ENCODE measurements around the gene B3GAT3. TPM values are rescaled to one million over a fixed set of nuclear protein-coding genes. Genes with fewer than 3 reads are reported as not detected.

B3GAT3 gene
- total and polyA plus RNA-seq, 2 donors from 2014 or later, result 50.6 to 66.2 TPM

DNA sequence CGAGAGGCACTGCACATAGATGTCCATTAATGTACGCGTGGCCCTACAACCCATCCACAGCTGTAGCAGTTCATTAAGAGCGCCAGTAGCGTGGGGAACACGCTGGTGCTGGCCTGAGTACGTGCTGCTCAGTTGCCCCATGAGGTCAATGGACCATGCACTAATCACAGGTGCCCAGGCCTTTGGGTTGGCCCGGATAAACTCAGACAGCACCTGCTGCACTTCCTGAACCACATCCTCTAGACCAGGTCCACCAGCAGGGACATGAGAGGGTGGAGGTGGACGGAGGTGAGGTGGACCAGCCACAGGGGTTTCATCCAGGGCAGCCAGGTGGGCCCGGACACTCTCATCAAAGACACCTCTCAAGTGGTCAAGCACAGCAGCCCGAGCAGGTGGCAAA, 27.7 kb upstream of the B3GAT3 start:
- H3K36me3 ChIP-seq (ENCODE audit: control insufficient read depth in 2 of 3, insufficient read depth in 3 of 3, low read length in 3 of 3), result peaks cover 0 to 19% (median 5%) of the 10 kb centered on the region in 3 donors
- no peaks in the 10 kb centered on the region for H3K9me3 ChIP-seq (ENCODE audit: control insufficient read depth in 2 of 3, insufficient read depth in 1 of 3, low read length in 3 of 3)
- DNase-seq (no peak), FAIRE-seq (no peak)
- no peak overlapping the region for H3K9ac ChIP-seq (ENCODE audit: low read length in 3 of 3)
- H3K27me3 ChIP-seq (ENCODE audit: control insufficient read depth, insufficient read depth, low read length), result no peaks in the 10 kb centered on the region
- intact Hi-C loops (cut with DNase I), result no loop called here
- H3K4me3 ChIP-seq (ENCODE audit: low read length in 3 of 3), result no peak overlapping the region
- peaks cover 0 to 20% (median 7%) of the 10 kb centered on the region in 3 donors for H3K4me1 ChIP-seq (ENCODE audit: control insufficient read depth in 2 of 3, insufficient read depth in 2 of 3, low read depth in 1 of 3, low read length in 3 of 3)
- H3K27ac ChIP-seq (ENCODE audit: low read depth in 2 of 2, low read length in 2 of 2), result no peak overlapping the region
- TF ChIP-seq, protein P1, sequence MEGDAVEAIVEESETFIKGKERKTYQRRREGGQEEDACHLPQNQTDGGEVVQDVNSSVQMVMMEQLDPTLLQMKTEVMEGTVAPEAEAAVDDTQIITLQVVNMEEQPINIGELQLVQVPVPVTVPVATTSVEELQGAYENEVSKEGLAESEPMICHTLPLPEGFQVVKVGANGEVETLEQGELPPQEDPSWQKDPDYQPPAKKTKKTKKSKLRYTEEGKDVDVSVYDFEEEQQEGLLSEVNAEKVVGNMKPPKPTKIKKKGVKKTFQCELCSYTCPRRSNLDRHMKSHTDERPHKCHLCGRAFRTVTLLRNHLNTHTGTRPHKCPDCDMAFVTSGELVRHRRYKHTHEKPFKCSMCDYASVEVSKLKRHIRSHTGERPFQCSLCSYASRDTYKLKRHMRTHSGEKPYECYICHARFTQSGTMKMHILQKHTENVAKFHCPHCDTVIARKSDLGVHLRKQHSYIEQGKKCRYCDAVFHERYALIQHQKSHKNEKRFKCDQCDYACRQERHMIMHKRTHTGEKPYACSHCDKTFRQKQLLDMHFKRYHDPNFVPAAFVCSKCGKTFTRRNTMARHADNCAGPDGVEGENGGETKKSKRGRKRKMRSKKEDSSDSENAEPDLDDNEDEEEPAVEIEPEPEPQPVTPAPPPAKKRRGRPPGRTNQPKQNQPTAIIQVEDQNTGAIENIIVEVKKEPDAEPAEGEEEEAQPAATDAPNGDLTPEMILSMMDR (IDR thresholded peaks at IDR 0.05; ENCODE audit: borderline replicate concordance, extremely low read depth, insufficient read depth), result no peak

DNA sequence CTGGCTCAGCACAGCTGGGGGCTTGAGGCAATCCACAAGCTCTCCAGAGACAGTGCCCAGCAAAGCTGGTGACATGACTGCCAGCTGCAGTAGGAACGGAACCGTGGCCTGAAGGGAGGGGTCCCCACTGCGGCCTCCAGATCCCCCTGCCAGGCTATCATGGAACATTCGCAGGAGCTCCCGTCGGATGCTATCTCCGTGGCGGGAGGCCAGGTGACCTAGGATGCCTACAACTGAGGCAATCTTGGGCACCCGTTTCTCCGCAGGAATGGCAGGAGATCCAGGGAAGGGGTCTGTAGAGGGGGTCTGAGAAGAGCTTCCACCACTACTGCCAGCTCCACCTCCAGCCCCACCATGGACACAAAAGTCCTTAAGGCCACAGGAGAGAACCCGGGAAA, 27.2 kb upstream of the B3GAT3 start:
- H3K27me3 ChIP-seq (ENCODE audit: control insufficient read depth, insufficient read depth, low read length), result no peaks in the 10 kb centered on the region
- no peak for FAIRE-seq
- DNase-seq, result no peak
- no peak overlapping the region for H3K4me3 ChIP-seq (ENCODE audit: low read length in 3 of 3)
- peaks cover 0 to 20% (median 7%) of the 10 kb centered on the region in 3 donors for H3K4me1 ChIP-seq (ENCODE audit: control insufficient read depth in 2 of 3, insufficient read depth in 2 of 3, low read depth in 1 of 3, low read length in 3 of 3)
- TF ChIP-seq, protein P1 (IDR thresholded peaks at IDR 0.05; ENCODE audit: borderline replicate concordance, extremely low read depth, insufficient read depth), result no peak
- intact Hi-C loops (cut with DNase I), result no loop called here
- H3K9me3 ChIP-seq (ENCODE audit: control insufficient read depth in 2 of 3, insufficient read depth in 1 of 3, low read length in 3 of 3), result no peaks in the 10 kb centered on the region
- peaks cover 0 to 24% (median 5%) of the 10 kb centered on the region in 3 donors for H3K36me3 ChIP-seq (ENCODE audit: control insufficient read depth in 2 of 3, insufficient read depth in 3 of 3, low read length in 3 of 3)
- H3K27ac ChIP-seq (ENCODE audit: low read depth in 2 of 2, low read length in 2 of 2), result no peak overlapping the region
- H3K9ac ChIP-seq (ENCODE audit: low read length in 3 of 3), result no peak overlapping the region

DNA sequence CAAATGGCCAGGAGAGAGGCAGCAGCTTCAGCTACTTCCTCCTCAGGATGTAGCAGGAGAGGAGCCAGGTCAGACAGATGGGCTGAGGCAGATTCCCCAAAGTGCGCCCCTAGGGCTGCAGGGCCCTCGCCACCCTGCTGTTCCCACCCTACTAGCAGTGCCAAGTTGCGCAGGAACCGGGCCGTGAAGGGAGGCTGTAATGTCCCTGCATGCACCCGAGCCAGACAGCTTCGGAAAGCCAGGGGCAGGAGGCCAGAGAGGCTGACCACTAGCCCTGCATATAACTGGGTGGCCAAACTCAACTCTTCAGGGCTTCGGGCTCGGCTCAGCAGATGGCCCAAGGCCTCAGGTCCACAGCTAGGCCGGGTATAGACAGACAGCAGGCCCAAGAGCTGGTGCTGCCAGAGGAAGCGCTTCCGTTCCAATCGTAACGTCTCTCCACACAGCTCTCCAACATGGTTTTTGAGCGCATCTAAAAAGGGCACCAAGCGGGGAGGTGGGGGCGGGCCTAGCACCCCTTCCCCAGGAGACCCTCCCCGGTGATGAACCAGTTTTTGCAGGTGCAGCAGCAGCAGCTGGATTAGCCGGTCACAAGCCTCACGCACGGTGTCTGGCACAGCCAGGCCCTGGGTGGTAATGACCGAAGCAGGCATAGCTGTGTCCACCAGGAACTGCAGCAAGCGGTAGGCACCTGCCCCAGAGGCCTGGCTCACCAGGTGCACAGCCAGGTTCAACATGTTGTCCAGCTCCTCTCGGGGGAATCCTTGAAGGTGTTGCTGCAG, 26.6 kb upstream of the B3GAT3 start:
- intact Hi-C loops (cut with DNase I), result no loop called here
- no peak overlapping the region for H3K27ac ChIP-seq (ENCODE audit: low read depth in 2 of 2, low read length in 2 of 2)
- no peaks in the 10 kb centered on the region for H3K9me3 ChIP-seq (ENCODE audit: control insufficient read depth in 2 of 3, insufficient read depth in 1 of 3, low read length in 3 of 3)
- no peak overlapping the region for H3K4me3 ChIP-seq (ENCODE audit: low read length in 3 of 3)
- FAIRE-seq, result no peak
- H3K27me3 ChIP-seq (ENCODE audit: control insufficient read depth, insufficient read depth, low read length), result no peaks in the 10 kb centered on the region
- H3K9ac ChIP-seq (ENCODE audit: low read length in 3 of 3), result no peak overlapping the region
- peaks cover 0 to 26% (median 5%) of the 10 kb centered on the region in 3 donors for H3K36me3 ChIP-seq (ENCODE audit: control insufficient read depth in 2 of 3, insufficient read depth in 3 of 3, low read length in 3 of 3)
- TF ChIP-seq, protein P1 (IDR thresholded peaks at IDR 0.05; ENCODE audit: borderline replicate concordance, extremely low read depth, insufficient read depth), result no peak
- peaks cover 0 to 20% (median 7%) of the 10 kb centered on the region in 3 donors for H3K4me1 ChIP-seq (ENCODE audit: control insufficient read depth in 2 of 3, insufficient read depth in 2 of 3, low read depth in 1 of 3, low read length in 3 of 3)
- no peak for DNase-seq
